Ascending aorta (tissue), 2 donors: ENCODE data around the gene AMBRA1. TPM values are rescaled to one million over a fixed set of nuclear protein-coding genes. Genes with fewer than 3 reads are reported as not detected.

Experiments
- DNase-seq, 2 donors: peaks; one replicate each; pipeline ENCODE4 v3.0.0-alpha.2; 2019; ENCODE audit warnings: low spot score in 2 of 2
- H3K27ac ChIP-seq, 2 donors: fragments of 200-600 bp; sonication (generic); one replicate each; pipeline ENCODE4 v1.5.1; 2016 to 2017; ENCODE audit warnings: mild to moderate bottlenecking in 1 of 2
- H3K27me3 ChIP-seq: fragments of 200-600 bp; sonication (generic); one replicate; pipeline ENCODE4 v1.5.1; 2017
- H3K36me3 ChIP-seq, 2 donors: fragments of 200-600 bp; sonication (generic); one replicate each; pipeline ENCODE4 v1.5.1; 2016
- H3K4me1 ChIP-seq, 2 donors: fragments of 200-600 bp; sonication (generic); one replicate each; pipeline ENCODE4 v1.5.1; 2016 to 2017; ENCODE audit warnings: mild to moderate bottlenecking in 1 of 2
- H3K4me3 ChIP-seq, 2 donors: fragments of 200-600 bp; sonication (generic); one replicate each; pipeline ENCODE4 v1.5.1; 2016 to 2017; ENCODE audit warnings: mild to moderate bottlenecking in 1 of 2
- H3K9me3 ChIP-seq, 2 donors: fragments of 200-600 bp; sonication (generic); one replicate each; pipeline ENCODE4 v1.5.1; 2016
- CTCF ChIP-seq, 3 experiments: fragments of 200-600 bp in 2 of 3; fragments of 450-650 bp in 1 of 3; sonication (generic) in 2 of 3; IDR thresholded peaks; one replicate each; pipeline ENCODE4 v1.5.1; 2016 to 2019; ENCODE audit warnings: antibody characterized with exemption in 3 of 3, mild to moderate bottlenecking in 1 of 3, moderate library complexity in 1 of 3
- intact Hi-C: fragments of 100-400 bp; cut with DNase I; formaldehyde crosslinking; loops from one replicate; pipeline ENCODE4 v1.15.1; 2023
- total RNA-seq: library from RNA; depleted of rRNA; stranded (reverse); fragments of >200 nt; gene quantifications from one replicate; pipeline ENCODE4 v1.1.0, GENCODE V29; 2016

Gene AMBRA1
- total RNA-seq, 1 donor from 2014 or later: 12.1 TPM

- H3K36me3 ChIP-seq: peaks cover 0 to 15% of the 10 kb centered on the region in 2 donors
- H3K4me1 ChIP-seq: peaks cover 0 to 8% of the 10 kb centered on the region in 2 donors
- TF ChIP-seq CTCF (IDR thresholded peaks at IDR 0.05): no peak
- no peak overlapping the region for H3K4me3 ChIP-seq
- no peaks in the 10 kb centered on the region for H3K27me3 ChIP-seq
- no peak overlapping the region for H3K27ac ChIP-seq
- DNase-seq: no peak
- no peaks in the 10 kb centered on the region for H3K9me3 ChIP-seq
- intact Hi-C loops: no loop called here
These were observed 121.7 kb downstream of the AMBRA1 start for GRCh38 chr11:46471943-46472661.

GRCh38 chr11:46469926-46470325 is 123.9 kb downstream of the AMBRA1 start:
- DNase-seq: no peak
- no peak overlapping the region for H3K4me3 ChIP-seq
- no peak overlapping the region for H3K27ac ChIP-seq
- H3K4me1 ChIP-seq: peaks cover 0 to 8% of the 10 kb centered on the region in 2 donors
- no peaks in the 10 kb centered on the region for H3K9me3 ChIP-seq
- no peak for TF ChIP-seq CTCF (IDR thresholded peaks at IDR 0.05)
- intact Hi-C loops: no loop called here
- H3K27me3 ChIP-seq: no peaks in the 10 kb centered on the region
- H3K36me3 ChIP-seq: peaks cover 0 to 12% of the 10 kb centered on the region in 2 donors

GRCh38 chr11:46465683-46466082 is 128.1 kb downstream of the AMBRA1 start:
- H3K4me3 ChIP-seq: no peak overlapping the region
- H3K9me3 ChIP-seq: no peaks in the 10 kb centered on the region
- H3K4me1 ChIP-seq: no peaks in the 10 kb centered on the region
- H3K27ac ChIP-seq: no peak overlapping the region
- no peaks in the 10 kb centered on the region for H3K27me3 ChIP-seq
- peaks cover 0 to 12% of the 10 kb centered on the region in 2 donors for H3K36me3 ChIP-seq
- TF ChIP-seq CTCF (IDR thresholded peaks at IDR 0.05): no peak
- intact Hi-C loops: no loop called here
- no peak for DNase-seq

- no peak overlapping the region for H3K4me3 ChIP-seq
- no peak for TF ChIP-seq CTCF (IDR thresholded peaks at IDR 0.05)
- no peaks in the 10 kb centered on the region for H3K9me3 ChIP-seq
- no peaks in the 10 kb centered on the region for H3K27me3 ChIP-seq
- peaks cover 0 to 11% of the 10 kb centered on the region in 2 donors for H3K36me3 ChIP-seq
- intact Hi-C loops: no loop called here
- no peaks in the 10 kb centered on the region for H3K4me1 ChIP-seq
- no peak for DNase-seq
- no peak overlapping the region for H3K27ac ChIP-seq
These were observed 130.0 kb downstream of the AMBRA1 start for GRCh38 chr11:46463701-46464421.

GRCh38 chr11:46461461-46461927 is 132.3 kb downstream of the AMBRA1 start:
- DNase-seq: no peak
- Histone ChIP-seq H3K4me3 (no peak overlapping the region), H3K27ac (no peak overlapping the region), H3K36me3 (no peaks in the 10 kb centered on the region), H3K4me1 (no peaks in the 10 kb centered on the region), H3K27me3 (no peaks in the 10 kb centered on the region), H3K9me3 (no peaks in the 10 kb centered on the region)
- intact Hi-C loops: no loop called here
- TF ChIP-seq CTCF (IDR thresholded peaks at IDR 0.05): no peak
